HuH-7 (cell line): Measurements from ENCODE around the gene NT5C3A.
A peak's percentile ranks its signal among the peaks of the same experiment; 100 is the strongest.
"Not testable (repeated sequence)": the region's sequence is repeated elsewhere in the genome, so short reads cannot be mapped to it uniquely, and the experiment has no call there.

Experiments
- DNase-seq: peaks from one replicate; pipeline ENCODE4 v3.0.0; 2011; ENCODE audit warnings: low spot score

NT5C3A gene

GRCh38 chr7:33062023-33062781 lies at the start of gene NT5C3A:
Gene NT5C3A (minus strand): TSS chr7:33062776. CDS start chr7:33062705, 71 bp downstream.
- DNase-seq = peak; percentile 57

GRCh38 chr7:33111614-33112013 lies 49.0 kb upstream of the NT5C3A start:
- DNase-seq = no peak

- DNase-seq = no peak
Measured at GRCh38 chr7:33109758-33110238, 47.2 kb upstream of the NT5C3A start.

- DNase-seq = peak; percentile 83
Measured at GRCh38 chr7:33109005-33109757, 46.6 kb upstream of the NT5C3A start, which contains the start of gene RP9. Gene RP9 (minus strand): TSS chr7:33109404. CDS start chr7:33109372, 32 bp downstream.

- DNase-seq = peak; percentile 37
Measured at GRCh38 chr7:33108554-33109004, 46.0 kb upstream of the NT5C3A start.

GRCh38 chr7:33107136-33108066 lies 44.8 kb upstream of the NT5C3A start:
- peak; percentile 33 for DNase-seq

- no peak for DNase-seq
Measured at GRCh38 chr7:33101906-33102305, 39.3 kb upstream of the NT5C3A start.

GRCh38 chr7:33100770-33101169 lies 38.2 kb upstream of the NT5C3A start:
- no peak for DNase-seq

- no peak for DNase-seq
Measured at GRCh38 chr7:33099154-33099940, 36.8 kb upstream of the NT5C3A start.

GRCh38 chr7:33094745-33095275 lies 32.2 kb upstream of the NT5C3A start:
- not testable (repeated sequence) for DNase-seq

- no peak for DNase-seq
Measured at GRCh38 chr7:33093266-33093665, 30.7 kb upstream of the NT5C3A start.

GRCh38 chr7:33091641-33092191 lies 29.1 kb upstream of the NT5C3A start:
- no peak for DNase-seq

GRCh38 chr7:33091111-33091531 lies 28.5 kb upstream of the NT5C3A start:
- DNase-seq = no peak

- no peak for DNase-seq
Measured at GRCh38 chr7:33089142-33089541, 26.6 kb upstream of the NT5C3A start.

- DNase-seq = no peak
Measured at GRCh38 chr7:33087858-33088257, 25.3 kb upstream of the NT5C3A start.

GRCh38 chr7:33087356-33087755 lies 24.8 kb upstream of the NT5C3A start:
- DNase-seq = no peak

- DNase-seq = no peak
Measured at GRCh38 chr7:33079763-33080690, 17.5 kb upstream of the NT5C3A start.

- DNase-seq = no peak
Measured at GRCh38 chr7:33079096-33079495, 16.5 kb upstream of the NT5C3A start.

GRCh38 chr7:33076737-33077136 lies 14.2 kb upstream of the NT5C3A start:
- no peak for DNase-seq
